ENCODE data around the gene RAB11FIP3.

GRCh38 chr16:405548-406506 is 19.6 kb upstream of the RAB11FIP3 start:
- TF ChIP-seq UBTF (CRISPR knock-in tag; IDR thresholded peaks at IDR 0.05) (peak; percentile 57), POLR2A (IDR thresholded peaks at IDR 0.05; ENCODE audit: insufficient read depth in 1 of 2, low read depth in 2 of 2, low read length in 2 of 2) (peak; percentile 63 to 64), USF2 (IDR thresholded peaks at IDR 0.05; ENCODE audit: low read depth, low read length) (peak; percentile 31; the same call in 1 of the 2 replicates), USF2 (CRISPR knock-in tag; IDR thresholded peaks at IDR 0.05; ENCODE audit: borderline replicate concordance) (peak; percentile 60; the same call in 1 of the 2 replicates), CTCF (CRISPR knock-in tag; IDR thresholded peaks at IDR 0.05) (no peak), STAT6 (CRISPR knock-in tag; IDR thresholded peaks at IDR 0.05; ENCODE audit: borderline replicate concordance) (peak; percentile 33; the same call in 1 of the 2 replicates), KDM1A (CRISPR knock-in tag; IDR thresholded peaks at IDR 0.05) (peak; percentile 32; the same call in 1 of the 2 replicates), ZNF772 (CRISPR knock-in tag; IDR thresholded peaks at IDR 0.05) (peak; percentile 77), TARDBP (CRISPR knock-in tag; IDR thresholded peaks at IDR 0.05) (peak; percentile 75), ZNF317 (CRISPR knock-in tag; IDR thresholded peaks at IDR 0.05) (no peak), ZNF451 (CRISPR knock-in tag; IDR thresholded peaks at IDR 0.05) (peak; percentile 65; the same call in 1 of the 2 replicates), DMAP1 (CRISPR knock-in tag; IDR thresholded peaks at IDR 0.05) (peak; percentile 100)
